Peyer's patch (tissue), 4 donors: ENCODE data around the gene TNK2.

Experiments
- CTCF ChIP-seq, 6 experiments: fragments of 450-650 bp in 4 of 6; fragments of 200-600 bp in 2 of 6; sonication (generic) in 1 of 6; IDR thresholded peaks; one replicate each; pipeline ENCODE4 v1.5.1; 2017 to 2019; ENCODE audit warnings: antibody characterized with exemption in 6 of 6, mild to moderate bottlenecking in 3 of 6, moderate library complexity in 1 of 6
- POLR2A ChIP-seq, 2 donors: fragments of 450-650 bp; IDR thresholded peaks; one replicate each; pipeline ENCODE4 v1.5.1; 2017; ENCODE audit warnings: antibody characterized with exemption in 2 of 2, mild to moderate bottlenecking in 2 of 2, moderate library complexity in 2 of 2

- TF ChIP-seq CTCF (IDR thresholded peaks at IDR 0.05): no peak
- no peak for TF ChIP-seq POLR2A (IDR thresholded peaks at IDR 0.05)
Observed at GRCh38 chr3:195888311-195888761, 20.0 kb downstream of the TNK2 start.
